Body of pancreas (tissue), 4 donors: ENCODE measurements around the gene GOSR1.

Experiments used
- POLR2A ChIP-seq, 3 donors: fragments of 450-650 bp; IDR thresholded peaks; one replicate each; pipeline ENCODE4 v1.6.1; 2016; ENCODE audit warnings: antibody characterized with exemption in 3 of 3, mild to moderate bottlenecking in 2 of 3
- TF ChIP-seq, protein P1 (sequence below), 7 experiments: fragments of 450-650 bp in 4 of 7; fragments of 200-600 bp in 3 of 7; sonication (generic) in 3 of 7; IDR thresholded peaks; one replicate each; pipeline ENCODE4 v1.5.1; 2016 to 2019; ENCODE audit warnings: antibody characterized with exemption in 7 of 7

- no peak for TF ChIP-seq POLR2A (IDR thresholded peaks at IDR 0.05)
- TF ChIP-seq, protein P1, sequence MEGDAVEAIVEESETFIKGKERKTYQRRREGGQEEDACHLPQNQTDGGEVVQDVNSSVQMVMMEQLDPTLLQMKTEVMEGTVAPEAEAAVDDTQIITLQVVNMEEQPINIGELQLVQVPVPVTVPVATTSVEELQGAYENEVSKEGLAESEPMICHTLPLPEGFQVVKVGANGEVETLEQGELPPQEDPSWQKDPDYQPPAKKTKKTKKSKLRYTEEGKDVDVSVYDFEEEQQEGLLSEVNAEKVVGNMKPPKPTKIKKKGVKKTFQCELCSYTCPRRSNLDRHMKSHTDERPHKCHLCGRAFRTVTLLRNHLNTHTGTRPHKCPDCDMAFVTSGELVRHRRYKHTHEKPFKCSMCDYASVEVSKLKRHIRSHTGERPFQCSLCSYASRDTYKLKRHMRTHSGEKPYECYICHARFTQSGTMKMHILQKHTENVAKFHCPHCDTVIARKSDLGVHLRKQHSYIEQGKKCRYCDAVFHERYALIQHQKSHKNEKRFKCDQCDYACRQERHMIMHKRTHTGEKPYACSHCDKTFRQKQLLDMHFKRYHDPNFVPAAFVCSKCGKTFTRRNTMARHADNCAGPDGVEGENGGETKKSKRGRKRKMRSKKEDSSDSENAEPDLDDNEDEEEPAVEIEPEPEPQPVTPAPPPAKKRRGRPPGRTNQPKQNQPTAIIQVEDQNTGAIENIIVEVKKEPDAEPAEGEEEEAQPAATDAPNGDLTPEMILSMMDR (IDR thresholded peaks at IDR 0.05) = no peak
Measured at GRCh38 chr17:30427611-30428010, 49.6 kb upstream of the GOSR1 start.
